GM21576 (cell line): ENCODE data around the gene LRRC75B.
"Not testable (repeated sequence)": the region's sequence is repeated elsewhere in the genome, so short reads cannot be mapped to it uniquely, and the experiment has no call there.

Experiments
- ATAC-seq: cut with Tn5 transposase; IDR thresholded peaks from one replicate; pipeline ENCODE4 v1.9.1; 2021; ENCODE audit warnings: mild to moderate bottlenecking, moderate library complexity; ENCODE audit not compliant: unreplicated experiment

The LRRC75B gene

GRCh38 chr22:24602847-24603769 is 10.2 kb upstream of the LRRC75B start, which contains the start of gene GGT1:
Gene GGT1 (plus strand): TSS chr22:24603193. CDS start chr22:24611082, 7,889 bp downstream.
- ATAC-seq: not testable (repeated sequence)

DNA sequence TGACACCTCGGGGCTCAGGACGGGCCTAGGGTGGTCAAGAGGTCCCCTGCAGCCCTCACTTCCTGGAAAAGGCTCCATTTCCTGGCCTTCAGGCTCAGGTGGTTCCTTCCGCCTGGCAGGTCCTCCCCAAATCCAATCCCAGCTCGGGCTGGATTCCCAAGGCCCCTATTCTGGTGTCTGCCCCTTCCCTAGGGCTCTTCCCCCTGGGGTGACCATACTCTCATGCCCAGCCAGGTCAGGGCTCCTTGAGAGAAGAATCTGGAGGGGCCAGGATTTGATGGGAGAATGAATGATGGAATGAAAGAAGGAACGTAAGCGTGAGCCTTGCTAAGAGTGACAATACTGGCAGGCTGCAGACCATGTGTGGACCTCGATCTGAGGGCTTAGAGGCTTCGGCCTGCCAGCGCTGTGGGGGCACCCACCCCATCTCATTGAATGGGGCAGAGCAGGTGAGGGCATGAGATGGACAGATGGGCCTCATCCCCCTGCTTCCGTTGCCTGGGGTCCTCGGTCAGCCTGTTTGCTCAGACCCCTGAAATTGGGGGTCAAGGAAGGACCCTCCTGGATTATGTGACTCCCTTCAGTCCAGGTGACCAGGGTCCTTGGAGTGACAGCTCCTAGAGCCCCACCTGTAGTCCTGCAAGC is 9.4 kb upstream of the LRRC75B start:
- not testable (repeated sequence) for ATAC-seq

DNA sequence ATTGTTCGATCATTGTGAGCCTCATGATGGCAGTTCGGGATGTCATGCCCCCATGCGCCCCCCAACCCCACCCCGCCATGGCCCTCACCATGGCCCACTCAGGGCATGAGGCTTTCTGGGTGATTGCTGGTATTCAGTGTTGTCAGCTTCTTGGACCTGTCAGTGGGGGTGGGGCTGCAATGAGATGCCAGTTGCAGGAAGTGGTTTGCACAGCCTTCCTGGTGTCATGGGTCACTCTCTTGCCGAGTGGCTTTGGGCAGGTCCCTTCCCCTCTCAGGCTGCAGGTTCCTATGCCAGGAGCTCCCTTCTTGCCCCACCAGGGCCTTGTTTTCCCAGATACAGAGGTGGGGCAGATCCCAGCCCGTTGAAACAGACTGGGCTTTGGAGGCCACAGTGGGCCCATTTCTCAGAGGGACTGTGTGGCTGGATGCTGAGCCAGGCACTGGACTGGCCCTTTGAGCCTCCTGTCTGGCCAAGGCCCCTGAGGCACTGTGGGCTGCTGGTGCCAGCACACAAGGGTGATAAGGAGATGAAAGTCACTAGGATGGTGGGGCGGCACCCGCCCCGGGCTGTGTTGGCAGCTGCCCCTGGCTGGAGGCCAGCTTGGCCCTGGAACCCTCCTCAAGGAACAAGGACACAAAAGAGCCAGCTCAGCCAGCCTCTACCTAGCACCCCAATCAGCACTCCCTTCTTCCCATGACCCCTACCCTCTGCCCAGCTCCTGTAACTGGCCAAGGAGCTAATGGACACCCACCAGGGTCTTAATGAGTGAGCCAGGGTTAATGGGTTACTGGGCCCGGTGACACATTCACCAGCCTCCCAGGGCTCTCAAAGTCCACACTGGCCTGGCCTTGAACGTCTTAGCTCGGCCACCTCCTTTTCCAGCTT is 8.6 kb upstream of the LRRC75B start:
- ATAC-seq: no peak

DNA sequence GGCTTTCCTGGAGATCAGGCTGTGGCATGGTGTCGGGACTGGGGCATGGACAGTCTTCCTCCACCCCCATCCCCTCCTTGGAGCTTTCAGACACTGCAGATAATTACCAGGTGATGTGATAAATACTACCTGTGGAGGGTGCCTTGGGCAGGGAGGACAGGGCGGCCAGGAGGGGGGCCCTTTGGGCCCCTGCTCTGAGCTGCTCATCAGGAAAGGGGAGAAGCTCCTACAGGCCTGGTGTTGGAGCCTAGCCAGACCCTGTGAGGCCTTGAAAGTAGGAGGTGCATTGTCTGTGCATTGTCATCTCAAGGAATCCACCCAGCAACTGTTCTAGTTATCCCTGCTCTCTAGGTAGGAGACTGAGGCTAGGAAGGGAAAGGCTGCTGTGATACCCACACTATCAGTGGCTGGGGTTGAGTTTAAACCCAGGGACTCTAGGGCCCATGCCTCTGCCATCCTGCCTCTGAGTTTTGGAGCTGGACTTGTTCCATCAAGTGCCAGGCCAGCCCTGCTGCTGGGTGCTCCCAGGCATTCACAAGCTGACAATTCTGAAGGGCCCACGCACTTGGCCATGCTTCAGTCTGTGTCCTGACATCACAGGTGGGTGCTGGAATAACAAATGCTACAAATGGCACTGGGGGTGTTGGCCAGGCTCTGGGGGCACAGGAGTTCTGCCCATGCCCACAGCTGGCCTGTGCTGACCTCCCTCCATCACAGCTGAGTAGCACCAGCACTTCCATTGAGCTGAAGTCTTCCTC is 7.3 kb upstream of the LRRC75B start:
- not testable (repeated sequence) for ATAC-seq

GRCh38 chr22:24599514-24599913 is 6.6 kb upstream of the LRRC75B start:
- no peak for ATAC-seq

DNA sequence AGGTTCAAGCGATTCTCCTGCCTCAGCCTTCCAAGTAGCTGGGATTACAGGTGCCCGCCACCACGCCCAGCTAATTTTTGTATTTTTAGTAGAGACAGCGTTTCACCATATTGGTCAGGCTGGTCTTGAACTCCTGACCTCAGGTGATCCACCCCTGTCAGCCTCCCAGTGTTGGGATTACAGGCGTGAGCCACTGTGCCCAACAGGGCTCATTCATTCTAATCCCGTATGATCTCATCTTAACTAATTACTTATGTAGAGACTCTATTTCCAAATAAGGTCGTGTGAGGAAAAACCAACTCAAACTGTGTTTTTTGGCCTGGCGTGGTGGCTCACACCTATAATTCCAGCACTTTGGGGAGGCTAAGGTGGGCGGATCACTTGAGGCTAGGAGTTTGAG is 4.2 kb upstream of the LRRC75B start:
- ATAC-seq: not testable (repeated sequence)

DNA sequence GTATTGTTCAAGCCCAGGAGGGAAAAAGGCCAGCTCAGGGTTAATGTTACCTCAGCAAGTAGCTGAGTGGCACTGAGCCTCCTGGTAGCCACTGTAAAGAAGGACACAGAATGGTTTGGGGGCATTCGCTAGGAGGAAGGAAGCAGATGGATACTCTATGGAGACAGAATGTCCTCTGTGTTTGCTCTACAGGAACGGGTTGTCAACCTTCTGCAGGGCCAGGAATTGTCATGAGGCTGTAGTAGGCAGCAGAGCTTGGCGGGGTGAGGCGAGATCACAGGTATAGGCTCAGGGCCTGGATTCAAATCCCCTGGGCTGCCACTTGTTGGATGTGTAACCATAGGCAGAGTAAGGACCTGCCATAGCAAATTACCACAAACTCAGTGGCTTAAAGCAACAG is 3.0 kb upstream of the LRRC75B start:
- no peak for ATAC-seq

- ATAC-seq: no peak
Measured at GRCh38 chr22:24595228-24595627, 2.4 kb upstream of the LRRC75B start.

- ATAC-seq: no peak
Measured at GRCh38 chr22:24594569-24595120, 1.8 kb upstream of the LRRC75B start.

DNA sequence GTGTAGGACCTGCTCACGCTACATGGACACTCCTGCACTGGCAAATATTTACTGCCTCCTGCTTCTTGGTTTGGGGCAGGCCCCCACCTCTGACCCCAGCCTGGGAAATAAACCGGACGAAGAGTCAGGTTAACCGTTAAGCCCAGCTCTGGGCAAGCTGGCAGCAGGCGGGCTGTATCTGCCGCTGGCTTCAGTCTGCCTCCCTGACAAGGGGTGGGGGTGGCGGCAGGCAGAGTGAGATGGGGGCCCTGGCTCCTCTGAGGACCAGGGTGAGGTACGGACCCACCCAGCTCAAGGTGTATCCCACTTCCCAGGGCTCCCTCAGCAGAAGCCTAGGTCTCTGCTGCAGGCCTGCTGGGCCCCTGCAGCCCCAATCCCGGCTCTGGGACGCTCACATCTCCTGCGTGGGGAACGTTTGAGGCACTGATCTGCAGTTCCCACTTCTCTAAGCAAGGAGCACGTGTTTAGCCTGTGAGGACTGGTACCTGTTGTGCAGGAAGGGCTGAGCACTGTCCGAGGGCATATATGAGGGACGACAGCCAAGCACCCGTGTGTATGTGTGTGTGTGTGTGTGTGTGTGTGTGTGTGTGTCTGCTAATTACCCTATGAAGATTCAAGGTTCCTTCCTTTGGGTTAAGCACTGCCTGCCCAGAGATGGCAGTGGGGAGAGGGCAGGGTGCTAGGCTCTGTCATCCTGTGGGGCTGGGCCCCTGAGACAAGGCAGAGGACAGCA is 1.1 kb upstream of the LRRC75B start:
- ATAC-seq: no peak

GRCh38 chr22:24593559-24593835 is 624 bp upstream of the LRRC75B start:
- ATAC-seq: not testable (repeated sequence)

- ATAC-seq: no peak
Measured at GRCh38 chr22:24592058-24592850, 619 bp downstream of the LRRC75B start.

- ATAC-seq: no peak
Measured at GRCh38 chr22:24591286-24591830, 1.5 kb downstream of the LRRC75B start.

DNA sequence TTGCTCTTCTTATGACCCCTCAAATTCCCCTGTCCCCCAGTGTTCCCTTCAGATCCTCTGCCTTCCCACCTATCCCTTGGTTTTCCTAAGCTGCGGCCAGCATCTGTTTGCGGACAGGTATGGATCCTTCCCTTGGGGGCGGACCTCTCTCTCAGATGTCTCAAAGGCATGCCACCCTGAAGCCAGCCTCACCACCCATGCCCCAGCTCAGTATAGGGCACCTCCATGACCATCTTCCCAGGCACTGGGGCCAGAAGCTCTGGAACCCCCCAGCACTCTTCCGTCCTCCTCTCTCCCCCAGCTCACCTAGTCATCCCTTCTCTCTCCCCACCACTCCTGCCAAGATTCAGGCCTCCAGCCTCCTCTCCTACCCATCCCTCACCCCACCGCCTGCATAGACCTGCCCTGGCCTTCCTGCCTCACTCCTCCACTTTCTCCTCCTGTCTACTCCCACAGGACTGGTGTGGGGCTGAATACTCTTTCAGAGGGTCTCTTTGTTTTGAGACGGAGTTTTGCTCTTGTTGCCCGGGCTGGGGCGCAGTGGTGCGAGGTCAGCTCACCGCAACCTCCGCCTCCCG is 2.2 kb downstream of the LRRC75B start:
- no peak for ATAC-seq

- no peak for ATAC-seq
Measured at GRCh38 chr22:24589518-24590030, 3.3 kb downstream of the LRRC75B start.

DNA sequence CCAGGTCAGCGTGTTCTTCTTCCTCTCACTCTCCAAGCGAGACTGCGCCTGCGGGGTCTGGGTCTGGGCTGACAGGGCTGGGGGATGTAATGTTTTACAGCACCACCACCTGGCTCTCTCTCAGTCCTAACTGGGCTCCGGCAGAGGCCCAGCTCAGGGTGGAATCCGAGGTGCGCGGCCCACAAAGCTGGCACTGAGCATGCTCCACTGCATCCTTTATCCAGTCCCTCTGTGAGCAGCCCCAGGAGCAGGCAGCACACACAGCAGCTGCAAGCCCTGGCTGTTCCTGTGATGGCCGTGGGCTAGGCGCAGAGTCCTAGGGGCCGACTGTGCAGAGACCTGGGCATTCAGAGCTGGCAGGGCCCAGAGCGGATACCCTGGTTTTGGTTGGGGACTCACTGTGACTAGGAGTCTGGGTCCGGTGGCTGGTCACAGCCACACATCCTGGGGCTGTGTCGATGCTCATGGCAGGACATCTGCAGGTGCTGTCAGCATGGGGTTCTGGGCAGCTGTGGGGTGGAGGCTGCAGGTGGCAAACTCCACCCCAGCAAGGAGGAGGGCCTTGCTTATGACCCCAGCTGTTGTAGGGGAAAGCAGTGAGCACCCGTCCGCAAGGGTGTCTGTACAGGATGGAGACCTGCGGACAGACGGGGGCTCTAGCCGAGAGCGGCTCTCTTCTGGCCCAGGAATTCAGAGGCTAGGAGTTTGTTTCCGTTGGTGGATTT is 4.0 kb downstream of the LRRC75B start:
- ATAC-seq: no peak

DNA sequence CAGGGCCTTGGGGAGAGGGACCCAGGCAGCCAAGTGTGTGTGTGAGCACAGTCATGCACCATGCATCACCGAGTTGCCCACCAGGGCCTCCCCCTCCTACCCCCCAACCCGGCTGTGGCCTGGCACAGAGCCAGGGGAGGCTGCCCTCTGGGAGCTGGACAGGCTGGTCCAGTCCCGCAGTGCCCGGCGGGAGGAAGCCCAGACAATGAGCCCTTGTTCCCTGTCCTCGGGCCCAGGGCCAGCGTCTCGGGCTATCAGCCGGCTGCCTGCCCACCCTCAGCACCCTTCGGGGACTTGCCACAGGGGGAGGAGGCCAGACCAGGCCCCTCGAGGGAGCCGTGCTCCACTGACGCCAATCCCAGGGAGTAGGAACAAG is 4.5 kb downstream of the LRRC75B start:
- ATAC-seq: no peak
